ENCODE results near the gene GSTK1. TPM values are rescaled to one million over a fixed set of nuclear protein-coding genes. Genes with fewer than 3 reads are reported as not detected.

GSTK1 gene
- total and polyA plus RNA-seq, 2 of the 8 experiments (the other 6 are each of a cell fraction or from before 2014, with no cell fraction given), result 25.5 to 32.5 TPM

DNA sequence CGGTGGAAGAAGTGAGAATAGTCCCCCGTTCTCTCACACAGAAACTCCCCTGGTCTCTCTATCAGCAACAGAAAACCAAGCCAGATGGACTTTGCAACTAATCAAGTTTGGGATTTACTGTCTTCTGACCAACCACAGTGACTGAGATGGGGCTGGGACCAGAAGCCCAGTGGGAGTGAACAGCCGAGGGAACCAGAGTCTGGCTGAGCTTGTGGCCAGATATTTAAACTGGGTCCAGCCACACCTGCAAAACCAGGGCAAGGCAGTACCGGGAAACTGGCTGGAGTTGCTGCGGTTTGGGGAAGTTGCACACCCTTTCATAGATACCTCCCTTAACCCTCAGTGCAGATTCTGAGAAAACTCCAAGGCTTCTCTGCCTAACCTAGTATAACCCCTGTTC is 6.0 kb downstream of the GSTK1 start:
- Histone ChIP-seq H2BK120ac (replicated peaks; ENCODE audit: low read depth, low read length) (no peak overlapping the region), H4K5ac (ENCODE audit: insufficient read length, low read depth, low read length) (no peak overlapping the region), H3K23me2 (ENCODE audit: low read depth, low read length) (no peaks in the 10 kb centered on the region), H3K27me3 (replicated peaks in 1 of 4; ENCODE audit: control insufficient read depth in 3 of 4, extremely low read depth in 1 of 4, insufficient read depth in 3 of 4, low read length in 3 of 4) (peaks cover 0 to 3% (median 0%) of the 10 kb centered on the region in 4 experiments; a peak in 2 of 7 replicates), H2BK5ac (ENCODE audit: low read depth, low read length) (no peak overlapping the region), H2AFZ (ENCODE audit: low read length) (no peak overlapping the region), H3K9ac (replicated peaks in 1 of 4; ENCODE audit: extremely low read depth in 1 of 4, low read depth in 3 of 4, low read length in 3 of 4) (no peak overlapping the region), H3K9me3 (ENCODE audit: insufficient read depth in 2 of 2, low read depth in 1 of 2, low read length in 1 of 2) (no peaks in the 10 kb centered on the region), H3K4me1 (replicated peaks in 1 of 4; ENCODE audit: control insufficient read depth in 3 of 4, insufficient read depth in 4 of 4, low read length in 3 of 4) (0 out of 7 replicates have a peak, but pooled peaks cover 0 to 2% (median 0%) of the 10 kb centered on the region in 4 experiments), H4K8ac (ENCODE audit: extremely low read depth, insufficient read depth, low read length) (no peak overlapping the region), H3K79me2 (ENCODE audit: control insufficient read depth in 1 of 2, insufficient read depth in 2 of 2, low read length in 2 of 2) (no peaks in the 10 kb centered on the region), H3K56ac (replicated peaks; ENCODE audit: insufficient read length, low read depth, low read length) (no peak overlapping the region), H3K4me3 (ENCODE audit: extremely low read depth in 1 of 4, insufficient read depth in 2 of 4, low read depth in 3 of 4, low read length in 4 of 4) (no peak overlapping the region), H2BK20ac (ENCODE audit: low read length) (no peak overlapping the region), H3K4me2 (ENCODE audit: insufficient read depth in 1 of 2, low read depth in 2 of 2, low read length in 2 of 2) (no peak overlapping the region), H2BK12ac (ENCODE audit: low read depth, low read length) (no peak overlapping the region), H2BK15ac (ENCODE audit: low read length) (no peak overlapping the region), H3K36me3 (ENCODE audit: control insufficient read depth in 2 of 4, insufficient read depth in 4 of 4, low read length in 3 of 4) (peaks cover 0 to 6% (median 1%) of the 10 kb centered on the region in 4 experiments; a peak in 3 of 8 replicates), H4K20me1 (replicated peaks in 1 of 2; ENCODE audit: control insufficient read depth in 1 of 2, insufficient read depth in 2 of 2, low read length in 2 of 2) (no peaks in the 10 kb centered on the region), H3K79me1 (ENCODE audit: low read depth, low read length) (no peaks in the 10 kb centered on the region), H3K14ac (ENCODE audit: insufficient read length) (no peak overlapping the region), H3K18ac (ENCODE audit: extremely low read depth, low read length) (no peak overlapping the region), H2AK5ac (ENCODE audit: low read depth, low read length) (no peak overlapping the region), H3K4ac (replicated peaks; ENCODE audit: insufficient read length, low read depth, low read length) (no peak overlapping the region), H3K27ac (ENCODE audit: low read depth, low read length) (no peak overlapping the region), H3K23ac (ENCODE audit: insufficient read length) (no peak overlapping the region), H4K91ac (replicated peaks; ENCODE audit: insufficient read length, low read length) (no peak overlapping the region)
- FAIRE-seq, result no peak
- WGBS, 2 experiments (ENCODE audit: extremely low coverage in 1 of 2, insufficient coverage in 1 of 2, insufficient read length in 1 of 2, insufficient replicate concordance in 2 of 2, low coverage in 1 of 2, low lambda C conversion rate in 2 of 2, missing lambda C conversion rate in 1 of 2), result 92% methylated on average over 5 of the region's 5 CpGs; no CpG with 5 or more reads in 1 of the 2 experiments
- CTCF ChIA-PET (ENCODE audit: partially characterized antibody), result interaction anchor here (1.7 to 2.5 kb wide), 3 partner anchors 11 to 31 kb away, joined by 7 to 8 read pairs (median 7); no protein-coding TSS in a partner anchor
- no peak for DNase-seq (ENCODE audit: low read depth in 1 of 2, low spot score in 2 of 2)
- POLR2A ChIA-PET (ENCODE audit: partially characterized antibody), result interaction anchor here (1.3 kb wide), 1 partner anchor 45 kb away, joined by 3 read pairs; no protein-coding TSS in a partner anchor
- TF ChIP-seq SIN3A (conservative IDR thresholded peaks at IDR 0.05 in 1 of 2, IDR thresholded peaks at IDR 0.05 in 1 of 2; ENCODE audit: low read depth in 1 of 2, low read length in 2 of 2), result no peak
- TF ChIP-seq NANOG (IDR thresholded peaks at IDR 0.05; ENCODE audit: insufficient read depth, low read depth, low read length, poor library complexity, severe bottlenecking), result no peak
- no peak for TF ChIP-seq SP4 (IDR thresholded peaks at IDR 0.05; ENCODE audit: low read length)
- TF ChIP-seq TBP (IDR thresholded peaks at IDR 0.05; ENCODE audit: low read depth, low read length), result no peak
- TF ChIP-seq HDAC6 (IDR thresholded peaks at IDR 0.05; ENCODE audit: low read depth, low read length), result no peak
- no peak for TF ChIP-seq GABPA (IDR thresholded peaks at IDR 0.05; ENCODE audit: borderline replicate concordance, insufficient read depth, low read length)
- TF ChIP-seq, protein P1, sequence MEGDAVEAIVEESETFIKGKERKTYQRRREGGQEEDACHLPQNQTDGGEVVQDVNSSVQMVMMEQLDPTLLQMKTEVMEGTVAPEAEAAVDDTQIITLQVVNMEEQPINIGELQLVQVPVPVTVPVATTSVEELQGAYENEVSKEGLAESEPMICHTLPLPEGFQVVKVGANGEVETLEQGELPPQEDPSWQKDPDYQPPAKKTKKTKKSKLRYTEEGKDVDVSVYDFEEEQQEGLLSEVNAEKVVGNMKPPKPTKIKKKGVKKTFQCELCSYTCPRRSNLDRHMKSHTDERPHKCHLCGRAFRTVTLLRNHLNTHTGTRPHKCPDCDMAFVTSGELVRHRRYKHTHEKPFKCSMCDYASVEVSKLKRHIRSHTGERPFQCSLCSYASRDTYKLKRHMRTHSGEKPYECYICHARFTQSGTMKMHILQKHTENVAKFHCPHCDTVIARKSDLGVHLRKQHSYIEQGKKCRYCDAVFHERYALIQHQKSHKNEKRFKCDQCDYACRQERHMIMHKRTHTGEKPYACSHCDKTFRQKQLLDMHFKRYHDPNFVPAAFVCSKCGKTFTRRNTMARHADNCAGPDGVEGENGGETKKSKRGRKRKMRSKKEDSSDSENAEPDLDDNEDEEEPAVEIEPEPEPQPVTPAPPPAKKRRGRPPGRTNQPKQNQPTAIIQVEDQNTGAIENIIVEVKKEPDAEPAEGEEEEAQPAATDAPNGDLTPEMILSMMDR (IDR thresholded peaks at IDR 0.05; ENCODE audit: control extremely low read depth in 1 of 3, insufficient read depth in 1 of 3, low read depth in 1 of 3, low read length in 3 of 3), result no peak
- TF ChIP-seq RFX5 (IDR thresholded peaks at IDR 0.05; ENCODE audit: borderline replicate concordance, low read depth, low read length), result no peak
- no peak for TF ChIP-seq RNF2 (IDR thresholded peaks at IDR 0.05; ENCODE audit: borderline replicate concordance, low read depth, low read length, missing control alignments, poor library complexity, severe bottlenecking)
- TF ChIP-seq CREB1 (IDR thresholded peaks at IDR 0.05), result no peak
- TF ChIP-seq SP1 (IDR thresholded peaks at IDR 0.05; ENCODE audit: low read depth, low read length), result no peak
